ENCODE results near the gene CALR3.
"Not testable (repeated sequence)": the region's sequence is repeated elsewhere in the genome, so short reads cannot be mapped to it uniquely, and the experiment has no call there.

CALR3 gene, protein sequence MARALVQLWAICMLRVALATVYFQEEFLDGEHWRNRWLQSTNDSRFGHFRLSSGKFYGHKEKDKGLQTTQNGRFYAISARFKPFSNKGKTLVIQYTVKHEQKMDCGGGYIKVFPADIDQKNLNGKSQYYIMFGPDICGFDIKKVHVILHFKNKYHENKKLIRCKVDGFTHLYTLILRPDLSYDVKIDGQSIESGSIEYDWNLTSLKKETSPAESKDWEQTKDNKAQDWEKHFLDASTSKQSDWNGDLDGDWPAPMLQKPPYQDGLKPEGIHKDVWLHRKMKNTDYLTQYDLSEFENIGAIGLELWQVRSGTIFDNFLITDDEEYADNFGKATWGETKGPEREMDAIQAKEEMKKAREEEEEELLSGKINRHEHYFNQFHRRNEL

DNA sequence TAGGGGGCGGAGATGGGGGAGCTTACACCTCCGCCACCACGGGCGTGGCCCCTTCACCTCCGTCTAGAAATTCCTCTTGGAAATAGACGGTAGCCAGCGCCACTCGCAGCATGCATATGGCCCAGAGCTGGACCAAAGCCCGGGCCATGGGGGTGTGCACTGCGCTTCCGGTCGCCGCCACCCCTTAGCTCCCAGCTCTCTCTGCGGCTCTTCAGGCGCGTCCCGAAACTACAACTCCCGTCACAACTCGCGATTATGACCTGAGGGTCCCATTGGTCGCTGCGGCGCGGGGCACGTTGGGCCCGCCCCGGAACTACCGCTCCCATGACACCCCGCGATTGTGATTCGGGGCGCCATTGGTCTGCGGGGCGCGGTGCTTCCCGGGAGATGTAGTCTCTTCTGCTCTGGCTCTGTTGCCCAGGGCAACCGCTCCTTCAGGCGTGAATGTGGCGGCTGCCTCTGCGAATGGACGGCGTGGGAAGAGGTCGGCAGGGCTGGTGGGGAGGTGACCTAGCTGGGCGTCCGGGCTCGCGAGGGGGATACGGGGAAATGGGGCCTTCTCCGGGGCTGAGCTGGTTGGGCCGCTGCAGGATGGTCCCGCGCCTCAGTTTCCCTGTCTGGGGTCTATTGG, at the start of gene CALR3, which contains the start of gene C19orf44:
CALR3 (minus strand) TSS at position 186 of the 631 bp plus-strand sequence; CDS start at position 148, 38 bp downstream.
C19orf44 (plus strand) TSS at position 413 of the 631 bp plus-strand sequence. CDS start 4,399 bp downstream, outside the sequence.
- peak; percentile 94 for DNase-seq (ENCODE audit: low read depth)

DNA sequence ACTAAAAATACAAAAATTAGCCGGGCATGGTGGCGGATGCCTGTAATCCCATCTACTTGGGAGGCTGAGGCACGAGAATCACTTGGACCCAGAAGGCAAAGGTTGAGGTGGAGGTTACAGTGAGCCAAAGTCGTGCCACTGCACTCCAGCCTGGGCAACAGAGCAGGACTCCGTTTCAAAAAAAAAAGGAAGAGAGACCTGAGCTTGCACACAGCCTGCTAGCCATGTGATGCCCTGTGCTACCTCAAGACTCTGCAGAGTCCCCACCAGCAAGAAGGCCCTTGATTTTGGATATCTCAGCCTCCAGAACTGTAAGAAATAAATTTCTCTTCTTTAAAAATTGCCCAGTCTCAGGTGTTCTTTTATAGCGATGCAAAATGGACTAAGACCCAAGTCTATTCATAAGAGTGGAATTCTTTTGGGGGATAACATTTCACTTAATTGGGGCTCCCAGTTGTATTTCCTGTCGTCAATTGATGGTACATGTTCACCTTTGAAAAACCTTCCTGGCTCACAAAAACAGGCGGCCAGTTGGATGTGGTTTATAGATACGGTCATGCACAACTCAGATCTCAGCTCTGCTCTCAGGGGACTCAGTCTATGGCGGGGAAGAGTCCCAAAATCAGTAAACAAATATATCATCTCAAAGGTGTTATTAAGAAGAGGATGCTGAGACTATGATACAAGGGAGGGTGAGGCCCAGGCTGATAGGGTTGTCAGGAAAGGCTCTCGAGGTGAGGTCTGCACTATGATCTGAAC, 48.7 kb upstream of the CALR3 start:
- DNase-seq (ENCODE audit: low read depth) = no peak

DNA sequence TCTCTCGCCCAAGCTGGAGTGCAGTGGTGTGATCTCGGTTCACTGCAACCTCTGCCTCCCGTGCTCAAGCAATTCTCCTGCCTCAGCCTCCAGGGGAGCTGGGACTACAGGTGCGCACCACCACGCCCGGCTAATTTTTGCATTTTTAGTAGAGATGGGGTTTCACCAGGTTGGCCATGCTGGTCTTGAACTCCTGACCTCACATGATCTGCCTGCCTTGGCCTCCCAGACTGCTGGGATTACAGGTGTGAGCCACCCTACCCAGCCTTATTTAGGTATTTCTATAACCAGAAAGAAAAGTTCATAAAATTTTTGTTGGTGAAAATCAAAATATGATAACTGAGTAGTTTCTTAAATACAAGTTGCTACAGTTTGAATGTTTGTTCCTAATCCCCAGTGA, 47.8 kb upstream of the CALR3 start:
- not testable (repeated sequence) for DNase-seq (ENCODE audit: low read depth)

DNA sequence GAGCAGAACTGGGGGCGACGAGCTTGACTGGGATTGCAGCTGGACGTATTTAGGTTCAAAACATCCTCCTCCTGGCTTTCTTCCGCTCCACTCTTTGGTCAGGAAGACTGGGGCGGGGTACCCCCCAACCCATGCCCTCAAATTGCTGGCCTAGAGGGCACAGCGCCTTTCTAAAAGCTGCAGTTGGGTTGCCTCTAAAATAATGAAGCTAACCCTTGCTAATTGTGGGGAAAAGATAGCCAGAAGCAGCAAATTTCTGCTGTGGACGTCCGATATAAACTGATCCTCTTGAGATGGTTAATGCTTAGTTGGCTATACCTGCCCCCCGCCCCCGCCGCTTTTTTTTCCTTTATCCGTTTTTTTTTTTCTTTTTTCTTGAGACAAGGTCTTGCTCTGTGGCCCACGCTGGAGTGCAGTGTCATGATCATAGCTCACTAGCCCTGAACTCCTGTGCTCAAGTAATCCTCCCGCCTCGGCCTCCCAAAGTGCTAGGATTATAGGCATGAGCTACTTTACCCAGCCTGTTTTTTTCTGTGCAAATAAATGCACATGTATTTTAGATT, 47.0 kb upstream of the CALR3 start:
- no peak for DNase-seq (ENCODE audit: low read depth)

DNA sequence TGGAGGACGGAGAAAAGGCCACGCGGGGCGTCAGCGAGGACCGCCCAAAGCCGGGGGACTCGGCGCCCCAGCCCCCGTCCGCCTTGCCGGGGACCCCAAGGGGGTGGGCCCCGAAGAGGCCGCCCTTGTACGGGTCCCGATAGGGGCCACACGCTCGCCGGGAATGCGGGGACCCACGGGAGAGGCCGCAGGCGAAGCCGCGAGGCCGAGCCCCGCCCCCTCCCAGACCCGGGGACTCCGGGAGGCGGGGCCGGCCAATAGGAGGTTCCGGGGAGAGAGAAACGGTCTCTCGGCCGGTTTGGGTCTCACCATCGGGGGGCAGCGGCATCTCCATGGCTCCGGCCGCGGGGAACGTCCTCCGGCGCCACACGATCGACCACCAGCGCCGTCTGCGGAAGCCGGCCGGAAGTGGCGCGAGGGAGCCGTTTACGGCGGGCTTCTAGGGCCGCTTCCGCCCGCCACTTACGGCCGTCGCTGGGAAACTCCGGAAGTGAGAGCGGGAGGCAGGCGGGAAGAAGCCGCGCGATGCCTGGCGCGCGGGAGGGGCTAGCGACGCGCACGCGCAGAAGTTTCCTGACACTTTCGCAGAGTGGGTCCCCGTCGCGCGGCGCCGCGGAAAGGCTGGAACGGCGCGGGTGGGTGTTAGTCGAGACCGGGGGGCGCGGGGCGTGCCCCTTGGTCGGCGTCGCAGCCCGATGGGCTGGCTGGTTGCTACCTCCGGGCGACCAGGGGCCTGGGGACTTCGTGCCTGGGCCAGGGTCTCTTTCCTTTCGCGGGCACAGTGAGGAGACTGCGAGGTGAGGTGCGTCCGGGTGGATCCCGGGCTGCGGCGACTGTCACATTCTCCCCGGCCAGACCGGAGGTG, 46.3 kb upstream of the CALR3 start, which contains the start of gene CHERP:
CHERP (minus strand) TSS at position 393 of the 865 bp plus-strand sequence; CDS start at position 334, 59 bp downstream.
- DNase-seq (ENCODE audit: low read depth) = peak; percentile 89

DNA sequence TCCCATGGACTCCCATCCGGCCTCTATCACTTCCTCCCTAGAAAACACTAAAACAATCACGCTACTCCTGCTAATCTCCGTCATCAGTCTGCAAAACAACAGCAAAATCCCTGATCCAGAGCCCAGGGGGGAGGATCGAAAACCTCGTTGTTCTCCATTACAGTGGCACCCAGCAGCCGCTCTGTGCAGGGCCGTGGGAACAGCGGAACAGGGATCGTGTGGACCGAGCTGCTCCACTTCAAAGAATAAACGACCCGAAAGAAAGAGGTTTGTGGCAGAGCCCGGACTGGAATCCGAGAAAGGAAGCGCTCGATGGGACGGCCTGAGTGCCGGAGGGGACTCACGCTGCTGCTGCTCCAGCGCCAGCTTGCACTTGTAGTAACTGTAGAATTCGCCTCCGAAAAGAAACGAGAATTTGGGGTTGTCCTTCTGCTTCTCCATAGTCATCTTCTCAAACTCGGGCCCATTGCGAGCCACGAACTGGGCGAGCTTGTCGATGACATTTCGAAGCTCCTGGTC, 45.6 kb upstream of the CALR3 start:
- DNase-seq (ENCODE audit: low read depth) = no peak

DNA sequence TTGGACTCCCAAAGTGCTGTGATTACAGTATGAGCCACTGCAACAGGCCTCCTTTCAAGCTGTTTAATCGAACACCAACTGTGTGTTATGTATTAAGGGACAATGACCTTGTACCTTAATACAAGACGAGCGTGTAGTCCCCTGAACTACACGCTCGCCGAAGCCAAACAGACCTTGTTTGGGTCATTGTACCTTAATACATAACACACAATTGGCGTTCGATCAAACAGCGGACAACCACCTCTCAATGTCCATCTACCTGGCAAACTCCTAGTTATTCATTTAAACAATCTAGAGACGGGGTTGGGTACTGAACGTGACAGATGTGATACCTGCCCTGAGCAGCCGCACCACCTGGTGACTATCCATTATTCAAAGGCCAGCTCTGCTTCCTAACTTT, 45.0 kb upstream of the CALR3 start:
- DNase-seq (ENCODE audit: low read depth) = no peak

DNA sequence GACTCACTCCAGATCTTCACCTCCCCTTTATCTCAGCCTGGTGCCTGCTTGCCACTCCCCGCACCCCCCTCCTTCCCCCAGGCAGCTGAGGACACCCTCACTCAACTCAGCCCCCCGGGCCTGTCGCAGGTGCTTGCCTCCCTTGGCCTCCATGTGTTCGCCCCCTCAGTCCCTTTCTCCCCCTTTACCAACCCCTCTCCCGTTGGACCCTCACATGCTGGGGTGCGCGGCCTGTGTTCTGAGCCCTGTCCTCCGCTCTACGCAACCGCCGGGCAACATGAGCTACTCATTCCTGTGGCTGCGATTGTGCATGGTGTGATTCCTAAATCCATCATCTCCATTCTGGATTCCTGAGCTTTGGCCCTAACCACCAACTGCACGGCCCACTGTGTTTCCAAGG, 41.1 kb upstream of the CALR3 start:
- no peak for DNase-seq (ENCODE audit: low read depth)

DNA sequence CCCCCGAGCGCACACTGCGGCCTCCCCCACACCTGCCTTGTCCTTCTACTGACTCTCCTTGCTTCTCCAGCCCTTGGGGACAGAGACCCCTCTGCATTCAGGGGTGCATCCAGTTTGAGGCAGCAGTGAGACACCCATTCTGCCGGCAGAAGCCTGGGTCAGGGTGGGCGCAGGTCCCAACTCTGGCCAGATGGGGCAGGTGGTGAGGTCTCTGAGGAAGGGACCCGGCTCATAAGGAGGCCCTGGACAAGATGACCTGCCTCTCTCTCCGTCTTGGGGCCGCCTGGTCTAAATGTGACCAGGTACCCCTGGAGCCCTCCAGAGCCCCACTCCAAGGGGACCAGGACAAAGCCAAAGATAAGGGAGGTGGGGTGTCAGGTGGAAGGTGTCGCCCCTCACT, 40.2 kb upstream of the CALR3 start:
- no peak for DNase-seq (ENCODE audit: low read depth)

DNA sequence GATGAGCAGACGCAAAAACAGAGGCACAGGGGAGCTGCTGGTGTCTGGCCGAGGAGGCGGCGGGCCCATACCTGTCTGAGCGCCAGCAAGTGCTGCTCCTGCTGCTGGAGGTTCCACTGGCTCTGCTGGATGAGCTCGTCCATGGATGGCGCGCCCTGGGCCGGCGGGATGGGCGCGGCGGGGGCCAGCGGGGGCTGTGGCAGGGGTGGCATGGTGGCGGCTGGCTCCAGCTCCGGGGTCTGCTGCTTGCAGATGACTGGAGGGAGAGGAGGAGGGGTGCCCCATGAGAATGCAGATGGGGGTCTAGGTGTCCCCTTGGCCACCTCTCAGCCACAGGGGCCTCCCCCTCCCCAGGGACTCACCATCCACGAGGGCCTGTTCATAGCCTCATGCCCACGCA, 39.4 kb upstream of the CALR3 start:
- DNase-seq (ENCODE audit: low read depth) = no peak

DNA sequence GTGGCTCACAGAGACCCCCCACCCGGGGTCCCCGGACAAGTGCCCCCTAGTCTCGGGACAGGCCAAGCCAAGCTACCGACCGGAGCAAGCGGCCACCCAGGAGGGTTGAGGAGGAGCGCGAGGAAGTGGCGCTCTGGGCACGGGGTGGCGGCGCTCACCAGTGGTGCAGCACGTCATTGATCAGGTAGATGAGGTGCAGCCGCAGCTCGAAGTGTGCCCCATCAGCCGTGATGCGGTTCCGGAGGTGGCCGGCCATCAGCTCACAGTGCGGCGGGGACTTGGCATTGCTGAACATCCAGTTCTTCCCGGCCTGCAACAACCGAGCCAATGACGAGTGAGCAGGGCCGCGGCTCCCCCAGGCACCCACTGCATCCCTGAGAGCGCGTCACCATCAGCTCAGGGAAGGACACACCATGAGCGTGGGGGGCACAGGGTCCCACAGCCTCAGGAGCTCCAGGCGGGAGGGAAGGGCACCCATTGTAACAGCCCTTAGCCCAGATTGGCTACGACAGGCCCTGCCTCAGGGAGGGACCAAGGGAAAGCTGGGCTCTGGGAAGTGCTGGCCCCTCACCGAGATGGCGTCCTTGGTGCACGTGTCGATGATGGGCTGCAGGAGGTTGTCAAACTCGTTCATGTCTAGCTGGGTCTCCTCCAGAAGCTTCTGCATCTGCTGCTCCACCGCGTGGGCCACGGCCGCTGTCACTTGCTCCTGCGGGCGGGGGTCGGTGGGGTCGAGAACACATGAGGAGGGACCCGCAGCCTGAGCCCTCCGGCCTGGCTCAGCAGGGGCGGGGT, 36.7 kb upstream of the CALR3 start:
- DNase-seq (ENCODE audit: low read depth) = no peak

DNA sequence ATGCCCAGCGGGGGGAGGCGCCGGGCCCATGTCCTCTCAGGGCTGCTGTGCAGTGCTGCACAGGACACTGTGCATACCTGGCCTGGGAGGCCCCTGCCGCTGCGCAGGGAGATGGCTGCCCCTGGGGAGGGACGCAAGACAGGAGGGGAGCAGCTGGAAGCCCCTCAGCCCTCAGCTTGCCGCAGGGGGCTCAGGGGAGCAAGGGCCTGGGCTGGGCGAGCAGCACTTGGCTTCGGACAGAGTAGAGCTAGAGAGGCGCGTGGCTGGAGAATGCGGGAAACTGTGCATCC, 35.4 kb upstream of the CALR3 start:
- no peak for DNase-seq (ENCODE audit: low read depth)

DNA sequence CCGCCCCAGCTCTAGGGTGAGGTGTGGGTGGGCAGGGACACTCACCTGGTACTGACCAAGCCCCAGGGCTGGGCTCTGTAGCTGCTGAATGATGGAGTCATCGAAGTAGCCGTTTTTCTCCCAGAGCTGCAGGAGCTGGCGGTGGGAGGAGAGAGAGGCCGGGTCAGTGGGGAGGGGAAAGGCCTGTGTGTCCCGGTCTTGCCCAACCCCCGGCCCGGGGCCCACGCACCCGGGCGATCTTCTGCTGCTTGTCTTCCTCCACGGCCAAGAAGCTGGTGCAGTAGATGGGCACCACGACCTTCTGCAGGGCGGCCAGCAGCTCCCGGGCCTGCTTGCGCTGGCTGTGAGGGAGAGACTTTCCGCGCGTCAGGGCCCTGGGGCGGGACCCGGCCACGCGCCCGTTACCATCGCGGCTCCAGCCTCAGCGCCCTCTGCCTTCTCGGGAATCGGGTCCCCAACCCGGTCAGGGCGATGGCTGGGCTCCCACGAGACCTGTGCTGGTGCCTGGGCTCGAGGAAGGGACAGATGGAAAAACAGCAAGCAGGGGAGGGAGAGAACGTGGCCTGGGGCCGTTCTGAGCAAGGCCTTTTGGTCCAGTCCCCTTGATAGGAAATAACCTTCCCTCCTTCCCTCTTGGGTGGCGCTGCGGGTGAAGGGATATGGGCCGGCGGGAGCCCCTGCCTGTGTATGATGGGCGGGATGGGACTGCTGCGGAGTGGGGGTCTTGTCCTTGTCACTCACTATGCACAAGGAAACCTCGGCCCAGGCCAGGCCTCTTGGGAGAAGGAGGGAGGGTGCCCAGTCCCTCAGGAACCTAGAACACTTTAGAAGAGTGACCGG, 34.8 kb upstream of the CALR3 start:
- no peak for DNase-seq (ENCODE audit: low read depth)

DNA sequence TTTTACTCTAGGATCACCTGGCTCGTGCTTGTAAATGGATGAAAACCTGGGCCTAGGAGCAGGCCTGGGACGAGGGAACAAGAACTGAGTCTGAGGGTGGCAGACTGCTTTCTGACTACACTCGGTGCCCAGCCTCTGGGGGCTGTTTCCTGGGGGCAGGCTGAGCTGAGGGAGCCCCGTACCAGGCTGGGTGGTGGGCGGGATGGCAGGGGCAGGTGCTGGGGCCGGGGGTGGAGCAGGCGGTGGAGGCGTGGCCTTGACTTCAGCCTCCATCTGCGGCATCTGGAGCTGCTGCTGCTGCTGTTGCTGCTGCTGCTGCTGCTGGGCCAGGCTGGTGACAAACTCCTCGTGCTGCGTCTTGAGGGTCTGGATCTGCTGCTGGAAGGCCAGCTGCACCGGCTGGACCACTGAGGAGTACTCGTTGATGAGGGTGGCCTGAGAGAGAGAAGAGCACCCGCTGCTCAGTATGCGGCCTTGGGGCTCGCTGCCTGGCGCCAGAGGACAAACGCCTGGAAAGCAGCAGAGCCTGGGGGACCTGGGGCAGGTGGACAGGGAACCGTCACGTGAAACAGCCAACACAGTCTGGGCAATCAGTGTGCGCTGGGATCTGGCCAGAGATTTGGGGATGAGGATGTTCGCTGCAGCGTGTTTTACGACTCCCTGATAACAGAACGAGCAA, 33.6 kb upstream of the CALR3 start:
- no peak for DNase-seq (ENCODE audit: low read depth)

DNA sequence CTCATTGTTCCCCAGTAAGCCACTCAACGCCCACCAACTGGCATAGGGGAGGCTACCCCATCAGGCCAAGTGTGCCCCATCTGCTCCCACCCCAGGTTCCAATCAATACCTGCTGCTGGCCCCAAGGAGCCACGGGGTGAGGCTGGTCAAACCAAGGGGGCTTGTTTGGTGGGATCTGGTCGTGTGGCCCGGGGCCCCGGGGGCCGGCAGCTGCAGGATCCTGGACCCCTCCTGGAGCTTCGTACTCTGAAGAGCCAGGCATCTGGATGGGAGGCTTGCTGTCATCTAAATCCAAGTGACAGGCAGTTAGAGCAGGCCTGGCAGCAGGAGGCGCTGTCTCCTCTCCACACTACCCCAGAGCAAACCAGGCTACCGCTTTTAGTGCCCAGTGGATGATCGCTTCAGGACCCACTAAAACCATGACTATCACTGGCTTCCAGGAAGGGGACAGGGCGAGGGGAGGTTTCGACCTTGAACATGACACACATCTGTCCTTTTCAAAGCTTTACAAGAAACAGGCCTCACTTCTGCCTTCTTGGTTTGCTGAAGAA, 32.1 kb upstream of the CALR3 start:
- no peak for DNase-seq (ENCODE audit: low read depth)

DNA sequence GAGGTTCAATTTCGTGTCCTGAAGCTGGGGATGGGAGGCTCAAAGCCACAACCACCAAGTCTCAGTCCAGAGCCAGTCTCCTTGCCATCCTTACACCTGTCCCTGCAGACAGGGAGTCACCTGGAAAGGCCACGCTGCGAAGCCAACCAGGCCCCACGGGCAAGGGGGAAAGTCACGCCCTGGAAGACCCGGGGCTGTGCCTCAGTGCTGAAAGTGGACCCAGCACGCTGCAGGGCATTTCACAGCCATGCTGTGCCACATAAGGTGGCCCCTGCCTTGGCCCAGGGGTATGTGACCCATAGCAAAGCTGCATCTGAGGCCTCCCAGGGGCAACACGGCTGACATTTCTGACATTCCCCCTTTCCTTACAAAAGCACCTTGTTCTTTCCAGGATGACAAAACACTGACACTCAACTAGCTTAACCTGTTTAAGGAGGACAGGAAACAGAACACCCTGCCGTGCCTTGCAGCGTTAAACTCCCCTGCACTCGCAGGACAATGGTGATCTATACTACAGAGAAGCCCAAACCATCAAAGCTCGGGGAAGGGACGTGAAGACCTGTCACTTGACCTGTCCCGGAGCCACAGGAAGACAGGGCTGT, 31.5 kb upstream of the CALR3 start:
- no peak for DNase-seq (ENCODE audit: low read depth)

DNA sequence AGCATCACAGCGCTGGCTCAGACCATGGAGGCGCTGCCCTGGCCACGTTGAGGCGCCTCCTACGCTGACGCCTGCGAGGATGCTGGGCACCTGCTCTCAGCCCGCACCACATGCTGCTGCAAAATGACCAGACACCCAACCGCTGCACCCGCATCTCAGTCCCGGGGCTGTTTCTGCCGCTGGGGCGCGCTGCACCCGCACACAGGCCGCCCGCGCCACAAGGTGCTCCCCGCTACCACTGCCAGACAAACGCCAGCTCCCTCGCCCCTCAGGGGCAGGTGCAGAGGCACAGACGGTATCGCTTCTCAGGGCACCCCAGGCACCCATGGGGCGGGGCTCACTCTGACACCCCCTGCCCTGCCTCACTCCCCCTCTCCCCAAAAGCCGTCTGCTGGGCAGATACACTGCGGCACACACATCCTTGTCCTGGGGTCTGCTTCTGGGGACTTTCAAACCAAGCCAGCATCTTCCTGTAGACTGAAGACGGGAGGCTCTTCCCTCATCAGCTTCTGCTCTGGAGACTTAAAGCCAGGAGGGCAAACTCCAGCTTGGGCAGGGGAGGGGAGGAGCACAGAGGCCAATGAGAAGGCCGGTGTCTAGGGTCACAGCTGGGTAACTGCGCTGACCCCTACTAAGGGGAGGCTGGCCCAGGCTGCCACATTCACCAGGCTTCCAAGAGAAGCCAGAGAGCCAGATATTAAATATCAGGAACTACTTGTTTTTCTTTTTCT, 29.9 kb upstream of the CALR3 start:
- no peak for DNase-seq (ENCODE audit: low read depth)

Data from stimulated activated CD8-positive, alpha-beta memory T cell treated with anti-CD3 and anti-CD28 coated beads, Interleukin-7, amount 100 ng/mL, for 24 hours (primary cell).